ENCODE measurements around the gene APOBR.
"Not testable (repeated sequence)": the region's sequence is repeated elsewhere in the genome, so short reads cannot be mapped to it uniquely, and the experiment has no call there.

Gene APOBR

DNA sequence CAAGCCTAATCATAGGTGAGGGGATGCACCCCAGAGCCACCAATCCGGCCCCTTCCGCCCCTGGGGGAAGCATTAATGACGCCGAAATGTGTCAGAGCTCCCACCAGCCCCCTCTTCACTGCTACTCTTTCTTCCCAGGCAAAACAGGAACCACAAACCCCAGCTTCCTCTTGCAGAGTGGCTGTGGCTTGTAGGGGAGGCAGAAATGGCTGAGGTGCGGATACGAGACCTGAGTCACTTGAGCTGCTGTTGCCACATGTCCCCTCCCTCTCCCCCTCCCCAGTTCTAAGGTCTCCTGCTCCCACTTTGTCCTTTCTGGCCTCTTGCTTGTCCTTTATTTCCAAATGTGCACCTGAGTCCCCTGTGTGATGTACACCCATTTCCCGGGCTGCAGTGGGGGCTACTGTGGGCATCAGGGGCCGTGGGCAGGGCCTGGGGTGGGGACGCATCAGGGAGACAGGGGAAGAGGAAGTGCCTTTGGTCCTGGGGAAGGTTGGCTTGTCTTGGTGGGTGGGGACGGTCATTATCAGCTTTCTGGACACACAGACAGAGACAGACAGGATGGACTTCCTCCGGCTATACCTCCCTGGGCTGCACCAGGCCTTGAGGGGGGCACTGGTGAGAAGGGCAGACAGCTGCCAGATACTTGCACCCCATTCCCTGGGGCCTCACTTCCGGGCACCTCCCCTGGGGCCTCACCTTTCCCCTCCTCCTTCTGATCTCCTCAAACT lies at the start of gene APOBR:
APOBR (plus strand) TSS at position 523 of the 731 bp plus-strand sequence; CDS start at position 562, 39 bp downstream.
- Histone ChIP-seq H3K4me3 (ENCODE audit: low read depth in 1 of 2, low read length in 2 of 2) (peak within 1 kb of the TSS; percentile 30 to 48), H3K27me3 (ENCODE audit: low read depth, low read length) (no peaks in the 10 kb centered on the region), H3K27ac (ENCODE audit: low read length) (peak within 1 kb of the TSS; percentile 63), H3K9me3 (ENCODE audit: control insufficient read depth in 1 of 2, low read length in 2 of 2) (no peaks in the 10 kb centered on the region), H3K4me1 (ENCODE audit: control insufficient read depth in 1 of 2, insufficient read depth in 2 of 2, low read length in 2 of 2) (peaks cover 0 to 10% of the 10 kb centered on the region in 2 donors), H3K36me3 (ENCODE audit: control insufficient read depth in 1 of 2, insufficient read depth in 2 of 2, low read length in 2 of 2) (no peaks in the 10 kb centered on the region)

DNA sequence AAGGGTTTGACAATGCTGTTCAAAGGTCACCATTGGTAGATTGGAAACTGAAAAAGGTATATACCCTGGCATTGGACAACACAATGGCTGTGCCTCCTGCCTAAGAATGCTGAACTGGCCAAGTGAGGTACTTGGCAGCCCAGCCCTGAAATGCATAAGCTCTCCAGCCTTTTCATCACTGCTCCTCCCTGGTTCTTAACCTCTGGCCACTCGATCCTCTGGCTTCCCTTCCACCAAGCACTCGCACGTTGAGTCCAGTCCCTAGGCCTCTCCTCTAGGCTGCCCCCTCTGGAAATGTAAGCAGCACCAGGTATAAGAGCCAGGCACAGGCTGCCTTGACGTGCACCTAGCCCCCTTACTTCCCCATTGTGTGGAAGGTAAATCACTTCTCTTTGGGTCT lies 48.1 kb upstream of the APOBR start:
- not testable (repeated sequence) for H3K9me3 ChIP-seq (ENCODE audit: control insufficient read depth in 1 of 2, low read length in 2 of 2); H3K36me3 ChIP-seq (ENCODE audit: control insufficient read depth in 1 of 2, insufficient read depth in 2 of 2, low read length in 2 of 2); H3K27ac ChIP-seq (ENCODE audit: low read length); H3K4me3 ChIP-seq (ENCODE audit: low read depth in 1 of 2, low read length in 2 of 2); H3K27me3 ChIP-seq (ENCODE audit: low read depth, low read length); H3K4me1 ChIP-seq (ENCODE audit: control insufficient read depth in 1 of 2, insufficient read depth in 2 of 2, low read length in 2 of 2)

DNA sequence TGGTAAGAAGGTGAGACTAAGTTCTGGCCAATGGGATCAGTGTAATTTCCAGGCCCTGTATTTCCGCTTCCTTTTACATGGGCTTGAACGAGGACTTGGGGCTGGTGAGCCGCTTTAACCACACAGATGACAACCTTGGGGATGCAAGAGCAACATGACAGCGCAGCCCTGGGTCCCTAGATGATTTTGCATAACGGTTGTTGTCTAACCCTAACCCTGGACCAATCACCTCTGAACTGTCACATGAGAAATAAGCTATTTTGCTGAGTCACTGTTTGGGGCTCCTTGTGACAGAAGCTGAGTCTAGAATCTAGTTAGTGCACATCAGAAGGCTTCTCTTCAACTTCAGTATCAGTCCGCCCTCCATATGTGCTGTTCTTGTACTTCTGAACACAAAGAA lies 47.4 kb upstream of the APOBR start:
- H3K27me3 ChIP-seq (ENCODE audit: low read depth, low read length); H3K9me3 ChIP-seq (ENCODE audit: control insufficient read depth in 1 of 2, low read length in 2 of 2); H3K36me3 ChIP-seq (ENCODE audit: control insufficient read depth in 1 of 2, insufficient read depth in 2 of 2, low read length in 2 of 2); H3K27ac ChIP-seq (ENCODE audit: low read length); H3K4me3 ChIP-seq (ENCODE audit: low read depth in 1 of 2, low read length in 2 of 2); H3K4me1 ChIP-seq (ENCODE audit: control insufficient read depth in 1 of 2, insufficient read depth in 2 of 2, low read length in 2 of 2): not testable (repeated sequence)

GRCh38 chr16:28473714-28474265 lies 20.7 kb upstream of the APOBR start:
- peaks cover 10 to 50% of the 10 kb centered on the region in 2 donors for H3K36me3 ChIP-seq (ENCODE audit: control insufficient read depth in 1 of 2, insufficient read depth in 2 of 2, low read length in 2 of 2)
- no peak overlapping the region for H3K4me3 ChIP-seq (ENCODE audit: low read depth in 1 of 2, low read length in 2 of 2)
- no peaks in the 10 kb centered on the region for H3K4me1 ChIP-seq (ENCODE audit: control insufficient read depth in 1 of 2, insufficient read depth in 2 of 2, low read length in 2 of 2)
- H3K27ac ChIP-seq (ENCODE audit: low read length) = no peak overlapping the region
- no peaks in the 10 kb centered on the region for H3K9me3 ChIP-seq (ENCODE audit: control insufficient read depth in 1 of 2, low read length in 2 of 2)
- no peaks in the 10 kb centered on the region for H3K27me3 ChIP-seq (ENCODE audit: low read depth, low read length)

GRCh38 chr16:28475221-28475620 lies 19.2 kb upstream of the APOBR start:
- Histone ChIP-seq H3K9me3 (ENCODE audit: control insufficient read depth in 1 of 2, low read length in 2 of 2) (no peaks in the 10 kb centered on the region), H3K4me3 (ENCODE audit: low read depth in 1 of 2, low read length in 2 of 2) (no peak overlapping the region), H3K27ac (ENCODE audit: low read length) (no peak overlapping the region), H3K36me3 (ENCODE audit: control insufficient read depth in 1 of 2, insufficient read depth in 2 of 2, low read length in 2 of 2) (peaks cover 10 to 64% of the 10 kb centered on the region in 2 donors), H3K27me3 (ENCODE audit: low read depth, low read length) (no peaks in the 10 kb centered on the region), H3K4me1 (ENCODE audit: control insufficient read depth in 1 of 2, insufficient read depth in 2 of 2, low read length in 2 of 2) (no peaks in the 10 kb centered on the region)

DNA sequence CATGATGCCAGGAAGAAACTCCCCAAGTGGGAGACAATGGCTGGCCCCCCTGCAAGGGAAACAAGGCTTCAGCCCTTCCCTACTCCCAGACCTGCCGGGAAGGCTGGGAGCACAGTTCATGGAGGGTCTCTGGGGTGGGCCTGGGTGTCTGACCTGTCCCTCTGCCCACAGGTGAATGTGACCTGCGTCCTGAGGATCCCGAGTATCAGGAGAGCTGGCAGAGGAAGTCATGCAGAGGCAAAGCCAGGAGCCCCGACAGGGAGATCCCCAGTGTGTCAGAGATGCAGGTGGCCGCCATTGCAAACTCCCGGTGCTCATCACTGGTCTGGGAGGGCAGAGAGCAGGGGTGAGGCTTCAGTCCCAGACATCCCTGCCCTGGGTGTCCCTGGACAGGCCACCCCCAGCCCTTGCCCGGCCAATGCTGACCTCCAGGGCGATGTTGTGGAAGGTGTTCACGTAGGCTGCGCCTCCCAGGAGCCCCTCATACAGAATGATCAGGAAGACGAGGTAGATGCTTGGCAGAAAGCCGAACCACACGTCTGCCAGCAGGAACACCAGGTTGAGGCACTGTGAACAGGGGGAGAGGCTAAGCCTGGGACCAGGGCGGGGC lies 17.0 kb upstream of the APOBR start:
- Histone ChIP-seq H3K4me1 (ENCODE audit: control insufficient read depth in 1 of 2, insufficient read depth in 2 of 2, low read length in 2 of 2) (no peaks in the 10 kb centered on the region), H3K9me3 (ENCODE audit: control insufficient read depth in 1 of 2, low read length in 2 of 2) (no peaks in the 10 kb centered on the region), H3K36me3 (ENCODE audit: control insufficient read depth in 1 of 2, insufficient read depth in 2 of 2, low read length in 2 of 2) (peaks cover 10 to 78% of the 10 kb centered on the region in 2 donors), H3K4me3 (ENCODE audit: low read depth in 1 of 2, low read length in 2 of 2) (no peak overlapping the region), H3K27ac (ENCODE audit: low read length) (no peak overlapping the region), H3K27me3 (ENCODE audit: low read depth, low read length) (no peaks in the 10 kb centered on the region)

DNA sequence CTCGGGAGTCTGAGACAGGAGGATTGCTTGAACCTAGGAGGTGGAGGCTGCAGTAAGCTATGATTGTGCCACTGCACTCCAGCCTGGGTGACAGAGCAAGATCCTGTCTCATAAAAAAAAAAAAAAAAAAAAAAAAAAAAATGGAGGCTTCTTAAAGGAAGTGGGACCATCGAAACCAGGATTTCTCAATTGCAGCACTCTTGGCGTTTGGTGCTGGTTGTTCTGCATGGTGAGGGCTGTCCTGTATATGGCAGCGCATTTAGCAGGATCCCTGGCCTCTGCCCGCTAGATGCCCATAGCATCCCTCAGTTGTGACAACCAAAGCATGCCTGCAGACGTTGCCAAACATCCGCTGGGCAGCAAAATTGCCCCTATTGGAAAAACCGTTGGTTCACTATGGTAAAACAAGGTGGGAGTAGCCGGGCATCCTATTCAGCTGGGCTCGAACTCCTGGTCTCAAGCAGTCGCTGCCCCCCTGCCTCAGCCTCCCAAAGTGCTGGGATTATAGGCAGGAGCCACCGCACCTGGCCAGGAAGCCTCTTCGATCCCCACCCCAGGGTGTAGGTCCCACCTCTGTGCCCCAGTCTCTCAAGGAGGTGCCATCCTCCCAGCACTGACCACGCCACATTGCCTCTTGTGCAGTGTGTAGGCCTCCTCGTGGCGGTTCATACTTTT lies 15.8 kb upstream of the APOBR start:
- H3K4me3 ChIP-seq (ENCODE audit: low read depth in 1 of 2, low read length in 2 of 2) = no peak overlapping the region
- H3K27ac ChIP-seq (ENCODE audit: low read length) = no peak overlapping the region
- H3K9me3 ChIP-seq (ENCODE audit: control insufficient read depth in 1 of 2, low read length in 2 of 2) = no peaks in the 10 kb centered on the region
- H3K36me3 ChIP-seq (ENCODE audit: control insufficient read depth in 1 of 2, insufficient read depth in 2 of 2, low read length in 2 of 2) = peaks cover 10 to 85% of the 10 kb centered on the region in 2 donors
- no peaks in the 10 kb centered on the region for H3K27me3 ChIP-seq (ENCODE audit: low read depth, low read length)
- no peaks in the 10 kb centered on the region for H3K4me1 ChIP-seq (ENCODE audit: control insufficient read depth in 1 of 2, insufficient read depth in 2 of 2, low read length in 2 of 2)

GRCh38 chr16:28482026-28482425 lies 12.4 kb upstream of the APOBR start:
- no peaks in the 10 kb centered on the region for H3K4me1 ChIP-seq (ENCODE audit: control insufficient read depth in 1 of 2, insufficient read depth in 2 of 2, low read length in 2 of 2)
- no peak overlapping the region for H3K4me3 ChIP-seq (ENCODE audit: low read depth in 1 of 2, low read length in 2 of 2)
- H3K27ac ChIP-seq (ENCODE audit: low read length) = no peak overlapping the region
- peaks cover 12 to 72% of the 10 kb centered on the region in 2 donors for H3K36me3 ChIP-seq (ENCODE audit: control insufficient read depth in 1 of 2, insufficient read depth in 2 of 2, low read length in 2 of 2)
- H3K9me3 ChIP-seq (ENCODE audit: control insufficient read depth in 1 of 2, low read length in 2 of 2) = no peaks in the 10 kb centered on the region
- H3K27me3 ChIP-seq (ENCODE audit: low read depth, low read length) = no peaks in the 10 kb centered on the region

DNA sequence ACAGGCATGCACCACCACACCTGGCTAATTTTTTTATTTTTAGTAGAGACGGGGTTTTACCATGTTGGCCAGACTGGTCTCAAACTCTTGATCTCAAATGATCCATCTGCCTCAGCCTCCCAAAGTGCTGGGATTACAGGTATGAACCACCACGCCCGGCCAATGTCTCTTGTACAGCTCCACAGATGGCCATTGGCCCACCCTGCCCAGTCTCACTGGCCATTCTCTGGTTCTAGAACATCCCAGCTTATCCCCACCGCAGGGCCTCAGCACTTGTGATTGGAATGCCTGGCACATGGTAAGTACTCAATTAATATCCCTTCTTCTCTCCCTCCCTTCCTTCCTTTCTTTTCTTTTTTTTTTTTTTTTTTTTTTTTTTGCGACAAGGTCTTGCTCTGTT lies 11.1 kb upstream of the APOBR start:
- H3K27ac ChIP-seq (ENCODE audit: low read length) = not testable (repeated sequence)
- H3K36me3 ChIP-seq (ENCODE audit: control insufficient read depth in 1 of 2, insufficient read depth in 2 of 2, low read length in 2 of 2) = peaks cover 10 to 68% of the 10 kb centered on the region in 2 donors

DNA sequence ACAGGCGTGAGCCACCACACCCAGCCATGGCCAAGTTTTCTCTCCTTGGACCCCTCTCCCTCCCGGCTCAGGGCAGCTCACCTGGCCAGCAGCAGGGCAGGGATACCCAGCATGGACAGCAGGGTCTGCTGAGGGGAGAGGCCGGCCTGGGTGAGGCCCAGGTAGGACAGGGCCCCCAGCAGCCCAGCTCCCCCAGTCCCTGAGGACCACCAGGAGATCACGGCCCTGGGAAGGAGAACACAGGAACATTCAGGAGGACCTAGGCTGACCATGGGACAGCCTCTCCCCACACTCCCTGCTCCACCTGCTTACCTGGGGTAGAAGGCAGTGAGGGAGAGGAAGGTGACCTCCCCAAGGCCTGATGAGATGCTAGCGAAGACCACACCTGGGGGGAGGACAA lies 8.2 kb upstream of the APOBR start:
- peaks cover 10 to 48% of the 10 kb centered on the region in 2 donors for H3K36me3 ChIP-seq (ENCODE audit: control insufficient read depth in 1 of 2, insufficient read depth in 2 of 2, low read length in 2 of 2)
- H3K9me3 ChIP-seq (ENCODE audit: control insufficient read depth in 1 of 2, low read length in 2 of 2) = no peaks in the 10 kb centered on the region
- H3K27ac ChIP-seq (ENCODE audit: low read length) = no peak overlapping the region
- peaks cover 0 to 7% of the 10 kb centered on the region in 2 donors for H3K4me1 ChIP-seq (ENCODE audit: control insufficient read depth in 1 of 2, insufficient read depth in 2 of 2, low read length in 2 of 2)
- H3K27me3 ChIP-seq (ENCODE audit: low read depth, low read length) = no peaks in the 10 kb centered on the region
- no peak overlapping the region for H3K4me3 ChIP-seq (ENCODE audit: low read depth in 1 of 2, low read length in 2 of 2)

More for the DNA sequence above, 11.1 kb upstream of the APOBR start:
- H3K4me1 ChIP-seq (ENCODE audit: control insufficient read depth in 1 of 2, insufficient read depth in 2 of 2, low read length in 2 of 2); H3K27me3 ChIP-seq (ENCODE audit: low read depth, low read length); H3K4me3 ChIP-seq (ENCODE audit: low read depth in 1 of 2, low read length in 2 of 2); H3K9me3 ChIP-seq (ENCODE audit: control insufficient read depth in 1 of 2, low read length in 2 of 2): not testable (repeated sequence)

DNA sequence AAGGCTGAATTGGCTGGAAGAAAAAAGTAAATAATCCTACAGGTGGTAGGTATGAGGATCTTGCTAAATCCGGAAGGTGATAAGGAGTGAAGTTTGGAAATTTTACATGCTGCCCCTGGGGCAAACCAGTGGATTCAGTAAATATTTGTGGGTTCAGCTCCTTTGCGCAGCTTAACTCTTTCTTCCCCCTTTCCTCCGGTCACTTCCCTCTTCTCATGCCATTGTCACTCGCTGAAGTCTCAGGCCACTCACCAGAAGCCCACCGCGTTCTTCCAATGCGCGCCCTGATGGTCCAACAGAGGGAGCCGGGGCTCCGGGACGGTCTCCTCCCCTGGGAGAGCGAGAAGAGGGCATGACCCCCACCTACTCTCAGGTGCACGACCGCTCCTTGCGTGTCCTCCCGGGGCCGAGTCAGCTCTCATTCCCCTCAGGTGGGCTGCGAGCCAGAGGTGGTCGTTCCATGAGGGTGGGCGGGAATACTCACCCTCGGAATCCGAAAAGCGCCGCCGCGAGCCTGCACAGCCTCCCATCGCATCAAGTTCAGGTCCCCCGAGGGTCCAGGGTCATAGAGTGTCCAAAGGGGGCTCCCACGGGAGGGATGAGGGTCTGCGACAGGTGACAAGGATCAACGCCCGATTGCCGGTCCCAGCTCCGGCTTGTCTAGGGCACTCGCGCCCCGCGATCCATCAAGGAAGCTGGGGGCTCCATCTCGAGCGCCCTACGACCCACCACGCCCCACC lies 3.0 kb upstream of the APOBR start:
- no peaks in the 10 kb centered on the region for H3K9me3 ChIP-seq (ENCODE audit: control insufficient read depth in 1 of 2, low read length in 2 of 2)
- H3K4me1 ChIP-seq (ENCODE audit: control insufficient read depth in 1 of 2, insufficient read depth in 2 of 2, low read length in 2 of 2) = peaks cover 0 to 10% of the 10 kb centered on the region in 2 donors
- H3K27me3 ChIP-seq (ENCODE audit: low read depth, low read length) = no peaks in the 10 kb centered on the region
- peak overlapping the region; percentile 100 for H3K27ac ChIP-seq (ENCODE audit: low read length)
- peak overlapping the region; percentile 91 to 96 for H3K4me3 ChIP-seq (ENCODE audit: low read depth in 1 of 2, low read length in 2 of 2)
- peaks cover 5 to 20% of the 10 kb centered on the region in 2 donors for H3K36me3 ChIP-seq (ENCODE audit: control insufficient read depth in 1 of 2, insufficient read depth in 2 of 2, low read length in 2 of 2)

Measured in muscle layer of duodenum (tissue), 2 donors.